ENCODE results near the gene ZMYND8. TPM values are rescaled to one million over a fixed set of nuclear protein-coding genes. Genes with fewer than 3 reads are reported as not detected.

ZMYND8 gene
- total and polyA plus RNA-seq, 9 donors: 12.2 to 18.9 (median 16.0) TPM

GRCh38 chr20:47353692-47354463 lies 2.6 kb downstream of the ZMYND8 start:
- H3K36me3 ChIP-seq (ENCODE audit: control insufficient read depth, insufficient read depth, low read length): peaks cover 3% of the 10 kb centered on the region
- H3K27ac ChIP-seq (ENCODE audit: low read length): peak overlapping the region; percentile 99
- H3K27me3 ChIP-seq (ENCODE audit: control insufficient read depth, insufficient read depth, low read length): no peaks in the 10 kb centered on the region
- H3K4me3 ChIP-seq (ENCODE audit: low read length): no peak overlapping the region
- H3K4me1 ChIP-seq (ENCODE audit: control insufficient read depth, insufficient read depth, low read length): peaks cover 75% of the 10 kb centered on the region
- DNase-seq: no peak
- no peaks in the 10 kb centered on the region for H3K9me3 ChIP-seq (replicated peaks; ENCODE audit: control insufficient read depth, low read depth, low read length)
- 50% methylated on average over 2 of the region's 7 CpGs for WGBS (ENCODE audit: insufficient coverage)

DNA sequence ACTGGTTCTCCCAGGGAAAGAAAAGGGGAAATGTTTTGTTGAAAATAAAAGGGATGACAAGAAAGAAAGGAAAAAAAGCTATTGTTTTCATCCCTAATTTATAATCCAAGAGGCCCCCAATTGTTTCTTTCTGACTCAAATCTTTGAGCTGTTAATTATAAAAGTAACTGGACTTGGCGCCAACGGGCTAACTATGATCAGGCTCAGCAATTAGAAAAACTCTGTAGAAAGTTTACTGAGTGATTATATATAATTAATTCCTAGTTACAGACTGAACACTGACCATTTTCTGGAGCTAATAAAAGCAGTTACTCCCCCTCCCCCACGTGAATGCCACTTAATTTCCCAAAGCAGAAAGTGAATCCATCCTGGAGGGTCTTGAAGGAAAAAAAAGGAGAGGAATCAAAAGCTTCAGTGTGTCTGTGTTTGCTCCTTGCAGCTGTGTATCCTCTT lies 3.2 kb downstream of the ZMYND8 start:
- H3K27me3 ChIP-seq (ENCODE audit: control insufficient read depth, insufficient read depth, low read length): no peaks in the 10 kb centered on the region
- peak overlapping the region; percentile 99 for H3K27ac ChIP-seq (ENCODE audit: low read length)
- DNase-seq: peak; percentile 77
- H3K4me1 ChIP-seq (ENCODE audit: control insufficient read depth, insufficient read depth, low read length): peaks cover 75% of the 10 kb centered on the region
- H3K4me3 ChIP-seq (ENCODE audit: low read length): no peak overlapping the region
- H3K9me3 ChIP-seq (replicated peaks; ENCODE audit: control insufficient read depth, low read depth, low read length): no peaks in the 10 kb centered on the region
- WGBS (ENCODE audit: insufficient coverage): no CpG with 5 or more reads among the region's 3 CpGs
- H3K36me3 ChIP-seq (ENCODE audit: control insufficient read depth, insufficient read depth, low read length): peaks cover 8% of the 10 kb centered on the region

DNA sequence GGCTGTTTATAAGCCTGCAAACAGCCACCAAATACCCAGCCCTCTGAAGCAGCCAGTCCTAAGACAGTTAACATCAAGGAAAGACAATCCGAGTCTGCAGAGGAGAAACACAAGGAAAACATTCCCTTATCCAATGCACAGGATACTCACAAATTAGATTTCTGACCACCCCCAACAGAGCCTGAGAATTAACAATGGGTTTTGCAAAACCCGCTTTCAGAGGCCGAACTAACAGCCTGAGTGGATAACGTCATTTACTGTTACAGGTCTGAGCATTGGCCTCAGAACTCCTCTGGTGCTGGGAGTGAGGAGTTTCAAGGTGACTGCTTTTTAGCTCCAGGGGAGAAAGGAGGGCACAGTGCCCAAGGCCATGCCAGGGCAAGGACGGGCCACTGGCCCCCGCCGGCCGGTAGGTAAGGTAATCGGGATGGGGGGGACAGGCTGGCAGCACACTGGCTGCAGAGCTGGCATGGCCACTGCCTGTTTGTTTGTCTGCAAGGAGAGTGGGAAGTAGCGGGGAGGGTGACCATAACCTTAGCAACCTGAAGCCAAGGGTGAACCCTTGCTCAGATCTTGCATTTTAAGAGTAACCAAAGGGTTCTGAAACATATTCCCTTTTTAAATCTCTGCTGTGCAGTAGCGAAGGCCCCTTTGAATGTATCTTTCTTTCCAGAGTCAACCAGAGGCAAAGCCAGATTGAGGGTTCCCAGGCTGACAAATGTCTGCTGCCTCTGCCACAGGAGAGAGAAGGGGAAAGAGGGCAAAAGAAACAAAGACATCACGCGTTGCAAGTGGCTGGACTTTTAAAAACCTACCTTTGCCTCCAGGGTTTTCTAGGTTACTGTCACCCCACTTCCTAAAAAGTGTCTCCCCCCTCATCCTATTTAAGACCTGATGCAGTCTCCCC lies 3.9 kb downstream of the ZMYND8 start:
- DNase-seq: no peak
- WGBS (ENCODE audit: insufficient coverage): 48% methylated on average over 6 of the region's 13 CpGs

DNA sequence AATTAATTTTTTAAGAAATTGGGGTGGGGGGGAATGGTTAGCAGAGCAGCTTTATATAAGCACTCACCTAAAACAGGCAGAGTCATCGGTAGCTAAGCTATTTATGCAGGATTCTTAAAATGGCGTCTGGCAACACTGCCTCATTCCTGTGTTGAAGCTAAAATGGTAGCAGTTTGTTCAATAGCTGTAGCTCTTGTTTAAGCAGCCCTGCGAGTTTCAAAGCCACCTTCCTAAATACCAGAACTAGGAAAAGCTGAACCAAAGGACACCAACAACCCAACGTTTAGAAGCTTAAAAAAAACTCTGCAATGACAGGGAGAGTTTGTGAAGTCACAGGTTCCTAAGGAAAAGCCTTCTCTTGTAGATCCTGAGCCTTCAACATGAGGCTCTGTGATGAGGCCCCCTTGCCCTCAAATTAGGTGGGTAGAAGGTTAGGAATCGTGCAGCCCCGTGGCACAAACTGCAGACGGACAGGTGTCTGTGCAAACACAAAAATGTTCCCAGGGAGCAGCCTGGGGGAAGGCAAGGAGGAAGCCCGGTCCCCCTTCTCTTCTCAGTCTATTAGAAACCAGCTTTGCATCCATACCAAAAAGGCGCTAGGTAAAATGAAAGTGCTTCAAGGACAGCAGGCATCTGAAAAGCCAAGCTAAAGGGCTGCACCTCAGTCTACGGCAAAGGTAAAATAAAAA lies 4.7 kb downstream of the ZMYND8 start:
- Histone ChIP-seq H3K36me3 (ENCODE audit: control insufficient read depth, insufficient read depth, low read length) (peaks cover 17% of the 10 kb centered on the region), H3K27me3 (ENCODE audit: control insufficient read depth, insufficient read depth, low read length) (no peaks in the 10 kb centered on the region), H3K27ac (ENCODE audit: low read length) (peak overlapping the region; percentile 99), H3K4me1 (ENCODE audit: control insufficient read depth, insufficient read depth, low read length) (peaks cover 64% of the 10 kb centered on the region), H3K4me3 (ENCODE audit: low read length) (no peak overlapping the region), H3K9me3 (replicated peaks; ENCODE audit: control insufficient read depth, low read depth, low read length) (no peaks in the 10 kb centered on the region)
- 21% methylated on average over 3 of the region's 10 CpGs for WGBS (ENCODE audit: insufficient coverage)
- DNase-seq: peak; percentile 58

More for the DNA sequence above, 3.9 kb downstream of the ZMYND8 start:
- no peaks in the 10 kb centered on the region for H3K9me3 ChIP-seq (replicated peaks; ENCODE audit: control insufficient read depth, low read depth, low read length)
- H3K27ac ChIP-seq (ENCODE audit: low read length): peak overlapping the region; percentile 99
- H3K36me3 ChIP-seq (ENCODE audit: control insufficient read depth, insufficient read depth, low read length): peaks cover 10% of the 10 kb centered on the region
- no peaks in the 10 kb centered on the region for H3K27me3 ChIP-seq (ENCODE audit: control insufficient read depth, insufficient read depth, low read length)
- no peak overlapping the region for H3K4me3 ChIP-seq (ENCODE audit: low read length)
- peaks cover 72% of the 10 kb centered on the region for H3K4me1 ChIP-seq (ENCODE audit: control insufficient read depth, insufficient read depth, low read length)

GRCh38 chr20:47350691-47351545 lies 5.6 kb downstream of the ZMYND8 start:
- peaks cover 22% of the 10 kb centered on the region for H3K36me3 ChIP-seq (ENCODE audit: control insufficient read depth, insufficient read depth, low read length)
- no CpG with 5 or more reads among the region's 4 CpGs for WGBS (ENCODE audit: insufficient coverage)
- no peaks in the 10 kb centered on the region for H3K9me3 ChIP-seq (replicated peaks; ENCODE audit: control insufficient read depth, low read depth, low read length)
- H3K27me3 ChIP-seq (ENCODE audit: control insufficient read depth, insufficient read depth, low read length): no peaks in the 10 kb centered on the region
- DNase-seq: no peak
- H3K27ac ChIP-seq (ENCODE audit: low read length): peak overlapping the region; percentile 99
- no peak overlapping the region for H3K4me3 ChIP-seq (ENCODE audit: low read length)
- H3K4me1 ChIP-seq (ENCODE audit: control insufficient read depth, insufficient read depth, low read length): peaks cover 57% of the 10 kb centered on the region

GRCh38 chr20:47350181-47350550 lies 6.3 kb downstream of the ZMYND8 start:
- H3K27me3 ChIP-seq (ENCODE audit: control insufficient read depth, insufficient read depth, low read length): no peaks in the 10 kb centered on the region
- peaks cover 52% of the 10 kb centered on the region for H3K4me1 ChIP-seq (ENCODE audit: control insufficient read depth, insufficient read depth, low read length)
- H3K4me3 ChIP-seq (ENCODE audit: low read length): no peak overlapping the region
- no peak overlapping the region for H3K27ac ChIP-seq (ENCODE audit: low read length)
- H3K36me3 ChIP-seq (ENCODE audit: control insufficient read depth, insufficient read depth, low read length): peaks cover 24% of the 10 kb centered on the region
- no peaks in the 10 kb centered on the region for H3K9me3 ChIP-seq (replicated peaks; ENCODE audit: control insufficient read depth, low read depth, low read length)
- no peak for DNase-seq
- WGBS (ENCODE audit: insufficient coverage): 100% methylated on average over 1 of the region's 4 CpGs

DNA sequence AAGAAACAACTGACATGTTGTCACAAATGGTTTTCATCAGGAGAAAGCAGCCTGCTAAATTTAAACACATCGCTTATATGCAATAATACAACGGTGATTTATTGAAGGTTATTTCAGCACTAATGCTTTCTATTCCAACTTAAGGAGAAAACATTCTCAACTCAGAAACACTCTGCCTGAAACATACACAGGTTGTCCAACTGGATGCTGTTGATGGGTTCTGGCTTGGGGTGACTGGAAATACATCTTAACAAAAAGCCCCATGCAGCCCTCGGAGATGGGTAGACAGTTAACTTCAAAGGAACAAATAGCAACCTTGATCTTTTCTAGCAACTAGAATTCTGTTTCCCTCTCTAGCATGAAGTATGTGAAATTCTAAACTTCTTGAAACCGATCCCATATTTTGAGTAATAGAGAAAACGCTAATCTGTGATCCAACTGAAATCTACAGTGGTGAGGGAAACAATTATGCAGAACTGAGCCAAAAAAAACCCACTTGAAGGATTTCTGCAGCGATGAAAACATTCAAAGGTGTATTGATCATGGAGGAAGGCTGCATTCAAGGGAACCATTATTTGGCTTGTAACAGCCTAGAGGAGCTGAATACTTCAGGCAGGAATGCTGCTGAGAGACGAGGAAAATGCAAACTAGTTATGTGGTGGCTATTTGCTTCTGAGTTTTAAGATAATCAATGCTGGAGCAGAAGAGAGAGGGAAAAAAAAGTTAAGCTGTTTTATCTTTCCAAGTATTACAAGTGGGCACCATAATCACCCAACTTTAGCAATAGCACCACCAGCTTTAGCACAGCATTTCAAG lies 6.9 kb downstream of the ZMYND8 start:
- WGBS (ENCODE audit: insufficient coverage): 11% methylated on average over 1 of the region's 7 CpGs
- H3K9me3 ChIP-seq (replicated peaks; ENCODE audit: control insufficient read depth, low read depth, low read length): no peaks in the 10 kb centered on the region
- H3K36me3 ChIP-seq (ENCODE audit: control insufficient read depth, insufficient read depth, low read length): peaks cover 29% of the 10 kb centered on the region
- no peak overlapping the region for H3K4me3 ChIP-seq (ENCODE audit: low read length)
- H3K4me1 ChIP-seq (ENCODE audit: control insufficient read depth, insufficient read depth, low read length): peaks cover 46% of the 10 kb centered on the region
- peak overlapping the region; percentile 60 for H3K27ac ChIP-seq (ENCODE audit: low read length)
- H3K27me3 ChIP-seq (ENCODE audit: control insufficient read depth, insufficient read depth, low read length): no peaks in the 10 kb centered on the region
- DNase-seq: peak; percentile 75

DNA sequence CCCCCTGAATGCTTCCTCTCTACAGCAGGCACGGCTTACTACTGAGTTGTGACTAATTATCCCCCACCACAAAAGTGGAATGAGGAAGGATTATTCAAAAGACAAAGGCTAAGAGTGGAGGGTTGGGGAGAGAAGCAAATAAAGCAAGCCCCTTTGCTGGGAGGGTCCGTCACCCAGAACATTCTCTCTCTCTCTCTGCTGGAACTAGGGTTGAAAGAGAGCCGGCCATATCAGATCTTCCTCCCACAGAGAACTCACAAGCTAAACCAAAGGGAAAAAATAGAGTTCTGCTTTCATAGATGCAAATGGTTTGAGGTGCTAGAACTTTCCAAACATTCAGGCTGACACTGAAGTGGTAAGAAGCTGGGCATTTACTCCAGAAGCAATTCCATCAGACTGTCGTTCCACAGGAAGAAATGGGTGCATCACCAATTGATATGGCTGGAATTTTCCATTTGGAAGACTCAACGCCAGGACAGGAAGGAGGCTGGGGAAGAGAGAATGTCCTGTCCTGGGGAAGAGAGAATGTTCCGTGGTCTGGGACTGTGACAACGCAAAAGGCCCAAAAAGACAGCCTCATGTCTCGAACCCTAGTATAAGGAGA lies 7.9 kb downstream of the ZMYND8 start:
- peak overlapping the region; percentile 60 for H3K27ac ChIP-seq (ENCODE audit: low read length)
- H3K4me3 ChIP-seq (ENCODE audit: low read length): no peak overlapping the region
- peaks cover 29% of the 10 kb centered on the region for H3K36me3 ChIP-seq (ENCODE audit: control insufficient read depth, insufficient read depth, low read length)
- 63% methylated on average over 5 of the region's 8 CpGs for WGBS (ENCODE audit: insufficient coverage)
- H3K4me1 ChIP-seq (ENCODE audit: control insufficient read depth, insufficient read depth, low read length): peaks cover 38% of the 10 kb centered on the region
- no peaks in the 10 kb centered on the region for H3K9me3 ChIP-seq (replicated peaks; ENCODE audit: control insufficient read depth, low read depth, low read length)
- H3K27me3 ChIP-seq (ENCODE audit: control insufficient read depth, insufficient read depth, low read length): no peaks in the 10 kb centered on the region
- DNase-seq: no peak
